Stimulated activated CD8-positive, alpha-beta memory T cell treated with anti-CD3 and anti-CD28 coated beads, Interleukin-12 subunit alpha, Interleukin-12 subunit beta, amount 100 ng/mL, for 1 hour (primary cell): ENCODE data around the gene WARS2.

ENCODE experiments used
- DNase-seq: peaks from one replicate; pipeline ENCODE4 v3.0.0-alpha.2; 2020; ENCODE audit warnings: low read depth

Gene WARS2

GRCh38 chr1:119081700-119082099, 58.8 kb downstream of the WARS2 start:
- DNase-seq = no peak

- no peak for DNase-seq
Measured at GRCh38 chr1:119081267-119081666, 59.2 kb downstream of the WARS2 start.

- no peak for DNase-seq
Measured at GRCh38 chr1:119080586-119080985, 59.9 kb downstream of the WARS2 start.

- DNase-seq = no peak
Measured at GRCh38 chr1:119079881-119080280, 60.6 kb downstream of the WARS2 start.

- no peak for DNase-seq
Measured at GRCh38 chr1:119075614-119076013, 64.8 kb downstream of the WARS2 start.

GRCh38 chr1:119071321-119071720, 69.1 kb downstream of the WARS2 start:
- no peak for DNase-seq

- DNase-seq = no peak
Measured at GRCh38 chr1:119069682-119070081, 70.8 kb downstream of the WARS2 start.

- no peak for DNase-seq
Measured at GRCh38 chr1:119068427-119068826, 72.0 kb downstream of the WARS2 start.

- DNase-seq = no peak
Measured at GRCh38 chr1:119061700-119062099, 78.8 kb downstream of the WARS2 start.

GRCh38 chr1:119055568-119055967, 84.9 kb downstream of the WARS2 start:
- no peak for DNase-seq

- no peak for DNase-seq
Measured at GRCh38 chr1:119053917-119054316, 86.5 kb downstream of the WARS2 start.

- no peak for DNase-seq
Measured at GRCh38 chr1:119052267-119052666, 88.2 kb downstream of the WARS2 start.

GRCh38 chr1:119048624-119049404, 91.6 kb downstream of the WARS2 start:
- no peak for DNase-seq

GRCh38 chr1:119046785-119047438, 93.5 kb downstream of the WARS2 start:
- DNase-seq = no peak

GRCh38 chr1:119046429-119046784, 94.0 kb downstream of the WARS2 start:
- DNase-seq = no peak

GRCh38 chr1:119045096-119045746, 95.2 kb downstream of the WARS2 start:
- DNase-seq = no peak

- no peak for DNase-seq
Measured at GRCh38 chr1:119040906-119041305, 99.5 kb downstream of the WARS2 start.

- DNase-seq = no peak
Measured at GRCh38 chr1:119040489-119040888, 100.0 kb downstream of the WARS2 start.

GRCh38 chr1:119038363-119038762, 102.1 kb downstream of the WARS2 start:
- DNase-seq = no peak

GRCh38 chr1:119034359-119034758, 106.1 kb downstream of the WARS2 start:
- no peak for DNase-seq

- DNase-seq = no peak
Measured at GRCh38 chr1:119032986-119033385, 107.5 kb downstream of the WARS2 start.

- DNase-seq = no peak
Measured at GRCh38 chr1:119027759-119028158, 112.7 kb downstream of the WARS2 start.

GRCh38 chr1:119026956-119027355, 113.5 kb downstream of the WARS2 start:
- DNase-seq = no peak
